Endothelial cell of umbilical vein (primary cell): ENCODE results near the gene LRRC46. TPM values are rescaled to one million over a fixed set of nuclear protein-coding genes. Genes with fewer than 3 reads are reported as not detected.

Source experiments
- BruUV-seq: library from RNA; stranded (reverse); fragments of 400-500 nt; replicated peaks from 2 replicates; lab custom pipeline; 2021; lab: Mats Ljungman, UMichigan
- CTCF ChIA-PET: fragments of 300-600, 350-600 bp; sonication (Branson Sonifier 250); formaldehyde crosslinking; loops from one replicate; lab custom pipeline; 2021; ENCODE audit warnings: antibody characterized with exemption, inconsistent platforms; lab: Charles Lee
- POLR2A ChIA-PET: fragments of 300-600, 350-600 bp; sonication (Branson Sonifier 250); formaldehyde crosslinking; loops from one replicate; lab custom pipeline; 2021; ENCODE audit warnings: antibody characterized with exemption, inconsistent platforms; lab: Charles Lee
- DNase-seq: peaks from one replicate; pipeline ENCODE4 v3.0.0-alpha.2; 2011; ENCODE audit warnings: low read depth, low spot score
- FAIRE-seq: peaks from 2 replicates; lab custom pipeline; 2011; peaks lifted over from hg19 to GRCh38; lab: Jason Lieb, UNC
- H2AFZ ChIP-seq: 2 replicates; pipeline ENCODE4 v1.6.0; 2012; ENCODE audit warnings: low read depth, low read length, control low read depth, inconsistent platforms
- H3K27ac ChIP-seq: 2 replicates; pipeline ENCODE4 v1.5.1; 2011; ENCODE audit warnings: low read depth, mild to moderate bottlenecking, control low read depth, low read length, moderate library complexity; ENCODE audit not compliant: insufficient read depth
- H3K27me3 ChIP-seq, 2 experiments: 2 replicates each; pipeline versions ENCODE4 v1.6.0 to v1.6.1; 2011; ENCODE audit warnings: low read length in 2 of 2, mixed read lengths in 1 of 2; ENCODE audit not compliant: control insufficient read depth in 2 of 2, insufficient read depth in 2 of 2
- H3K36me3 ChIP-seq, 2 experiments: 2 replicates in 1 of 2; 3 replicates in 1 of 2; pipeline ENCODE4 v1.5.1; 2011; ENCODE audit warnings: low read length in 2 of 2, mild to moderate bottlenecking in 1 of 2, moderate library complexity in 1 of 2; ENCODE audit not compliant: control insufficient read depth in 2 of 2, insufficient read depth in 2 of 2; ENCODE audit errors: extremely low read depth in 1 of 2
- H3K4me1 ChIP-seq: 3 replicates; pipeline ENCODE4 v1.5.1; 2011; ENCODE audit warnings: mild to moderate bottlenecking, low read length; ENCODE audit not compliant: control insufficient read depth, insufficient read depth; ENCODE audit errors: extremely low read depth
- H3K4me2 ChIP-seq: 2 replicates; pipeline ENCODE4 v1.6.1; 2011; ENCODE audit warnings: low read length, control low read depth, mixed read lengths; ENCODE audit not compliant: insufficient read depth
- H3K4me3 ChIP-seq, 3 experiments: fragments of 200-600 bp in 1 of 3; sonication (generic), shearing (Covaris generic) in 1 of 3; replicated peaks in 1 of 3; 2 replicates each; pipeline ENCODE4 v1.5.1; 2011 to 2016; ENCODE audit warnings: control low read depth in 3 of 3, low read length in 3 of 3, mild to moderate bottlenecking in 2 of 3, inconsistent platforms in 1 of 3, low read depth in 1 of 3, moderate library complexity in 1 of 3; ENCODE audit not compliant: insufficient read depth in 1 of 3
- H3K79me2 ChIP-seq: 2 replicates; pipeline ENCODE4 v1.6.0; 2012; ENCODE audit warnings: low read length, inconsistent platforms; ENCODE audit not compliant: control insufficient read depth, insufficient read depth
- H3K9ac ChIP-seq: replicated peaks from 2 replicates; pipeline ENCODE3; 2011; ENCODE audit warnings: low read length, control low read depth; ENCODE audit not compliant: insufficient read depth; ENCODE audit errors: extremely low read depth
- H3K9me1 ChIP-seq: replicated peaks from 3 replicates; pipeline ENCODE4 v1.6.0; 2011; ENCODE audit warnings: mild to moderate bottlenecking, low read length; ENCODE audit not compliant: control insufficient read depth, insufficient read depth; ENCODE audit errors: extremely low read depth
- H3K9me3 ChIP-seq: replicated peaks from 2 replicates; pipeline ENCODE4 v1.5.1; 2012; ENCODE audit warnings: low read length, inconsistent platforms; ENCODE audit not compliant: control insufficient read depth, insufficient read depth
- H4K20me1 ChIP-seq: replicated peaks from 2 replicates; pipeline ENCODE3; 2011; ENCODE audit warnings: mild to moderate bottlenecking, low read length; ENCODE audit not compliant: control insufficient read depth, insufficient read depth; ENCODE audit errors: extremely low read depth
- EZH2 ChIP-seq: IDR thresholded peaks from 2 replicates; pipeline ENCODE4 v1.6.1; 2012; ENCODE audit warnings: borderline replicate concordance, low read depth, mild to moderate bottlenecking, moderate library complexity, low read length, inconsistent platforms; ENCODE audit not compliant: severe bottlenecking
- FOS ChIP-seq: IDR thresholded peaks from 2 replicates; pipeline ENCODE4 v1.6.1; 2011; ENCODE audit warnings: mild to moderate bottlenecking, low read length, moderate library complexity, borderline replicate concordance; ENCODE audit not compliant: insufficient read depth
- GATA2 ChIP-seq: IDR thresholded peaks from 2 replicates; pipeline ENCODE4 v1.7.0; 2011; ENCODE audit warnings: low read depth, mild to moderate bottlenecking, moderate library complexity, mixed read lengths, low read length; ENCODE audit not compliant: insufficient read length, insufficient read depth
- JUN ChIP-seq: IDR thresholded peaks from 2 replicates; pipeline ENCODE4 v1.6.1; 2011; ENCODE audit warnings: borderline replicate concordance, low read depth; ENCODE audit not compliant: insufficient read length, insufficient read depth
- MYC ChIP-seq: IDR thresholded peaks from one replicate; pipeline ENCODE4 v1.6.1; 2011; ENCODE audit warnings: mild to moderate bottlenecking, low read depth, low read length
- POLR2A ChIP-seq: IDR thresholded peaks from 2 replicates; pipeline ENCODE4 v1.6.1; 2012; ENCODE audit warnings: low read depth, mild to moderate bottlenecking, control low read depth, low read length
- POLR2AphosphoS5 ChIP-seq: IDR thresholded peaks from 2 replicates; pipeline ENCODE4 v1.6.1; 2012; ENCODE audit warnings: low read depth, mild to moderate bottlenecking, control low read depth, low read length, moderate library complexity; ENCODE audit not compliant: insufficient read depth
- dilution Hi-C: fragments of 300-500 bp; cut with MboI; formaldehyde crosslinking; loops from one replicate; pipeline ENCODE4 v1.15.0; 2019; ENCODE audit warnings: low sequenced_read_pairs; ENCODE audit not compliant: extremely low pct_ligation_motif_present
- intact Hi-C: fragments of 100-400 bp; cut with micrococcal nuclease; formaldehyde crosslinking; loops from one replicate; pipeline ENCODE4 v1.10.0; 2022
- polyA plus RNA-seq, 4 experiments: library from polyadenylated mRNA; depleted of rRNA in 3 of 4; stranded (reverse) in 3 of 4; unstranded in 1 of 4; fragments of >200 nt; gene quantifications; 2 replicates each; pipeline versions ENCODE4 v1.2.1 to v1.2.3, GENCODE V29; 2011 to 2012; ENCODE audit warnings: missing spikeins in 1 of 4
- total RNA-seq: library from RNA; stranded (reverse); gene quantifications from 2 replicates; pipeline ENCODE4 v1.2.3, GENCODE V29; 2021
- TF ChIP-seq, protein P1 (sequence below), 2 donors: IDR thresholded peaks; 1 replicate in 1 of 2; 2 replicates in 1 of 2; pipeline ENCODE4 v1.5.1; 2011; ENCODE audit warnings: low read length in 2 of 2, mild to moderate bottlenecking in 2 of 2, moderate library complexity in 2 of 2, control low read depth in 1 of 2, inconsistent platforms in 1 of 2, low read depth in 1 of 2; ENCODE audit not compliant: insufficient read depth in 1 of 2; ENCODE audit errors: extremely low read depth in 1 of 2
- TF ChIP-seq, protein P2 (sequence below): IDR thresholded peaks from 2 replicates; pipeline ENCODE4 v1.6.1; 2011; ENCODE audit not compliant: insufficient read depth, insufficient read length

The LRRC46 gene
- total and polyA plus RNA-seq, 2 donors (not counting 3 experiments of a cell fraction or from before 2014, with no cell fraction given) = 0.36 to 0.42 TPM

- H3K9ac ChIP-seq = no peak overlapping the region
- no peak for FAIRE-seq
- no peaks in the 10 kb centered on the region for H3K4me1 ChIP-seq
- intact Hi-C loops = no loop called here
- no peak for DNase-seq
- H3K36me3 ChIP-seq = no peaks in the 10 kb centered on the region
- H3K4me3 ChIP-seq = no peak overlapping the region
- no peaks in the 10 kb centered on the region for H3K79me2 ChIP-seq
- peaks cover 44 to 45% of the 10 kb centered on the region in 2 experiments for H3K27me3 ChIP-seq
- H3K9me3 ChIP-seq = no peaks in the 10 kb centered on the region
- no peak overlapping the region for H2AFZ ChIP-seq
- H3K4me2 ChIP-seq = no peak overlapping the region
- POLR2A ChIA-PET = no interaction called here
- TF ChIP-seq POLR2AphosphoS5 (no peak), POLR2A (no peak), JUN (no peak), EZH2 (no peak), GATA2 (no peak), MYC (no peak), FOS (no peak)
- TF ChIP-seq, protein P1, sequence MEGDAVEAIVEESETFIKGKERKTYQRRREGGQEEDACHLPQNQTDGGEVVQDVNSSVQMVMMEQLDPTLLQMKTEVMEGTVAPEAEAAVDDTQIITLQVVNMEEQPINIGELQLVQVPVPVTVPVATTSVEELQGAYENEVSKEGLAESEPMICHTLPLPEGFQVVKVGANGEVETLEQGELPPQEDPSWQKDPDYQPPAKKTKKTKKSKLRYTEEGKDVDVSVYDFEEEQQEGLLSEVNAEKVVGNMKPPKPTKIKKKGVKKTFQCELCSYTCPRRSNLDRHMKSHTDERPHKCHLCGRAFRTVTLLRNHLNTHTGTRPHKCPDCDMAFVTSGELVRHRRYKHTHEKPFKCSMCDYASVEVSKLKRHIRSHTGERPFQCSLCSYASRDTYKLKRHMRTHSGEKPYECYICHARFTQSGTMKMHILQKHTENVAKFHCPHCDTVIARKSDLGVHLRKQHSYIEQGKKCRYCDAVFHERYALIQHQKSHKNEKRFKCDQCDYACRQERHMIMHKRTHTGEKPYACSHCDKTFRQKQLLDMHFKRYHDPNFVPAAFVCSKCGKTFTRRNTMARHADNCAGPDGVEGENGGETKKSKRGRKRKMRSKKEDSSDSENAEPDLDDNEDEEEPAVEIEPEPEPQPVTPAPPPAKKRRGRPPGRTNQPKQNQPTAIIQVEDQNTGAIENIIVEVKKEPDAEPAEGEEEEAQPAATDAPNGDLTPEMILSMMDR (IDR thresholded peaks at IDR 0.05; ENCODE audit: extremely low read depth in 1 of 2, insufficient read depth in 1 of 2, low read depth in 1 of 2, low read length in 2 of 2) = no peak
- TF ChIP-seq, protein P2, sequence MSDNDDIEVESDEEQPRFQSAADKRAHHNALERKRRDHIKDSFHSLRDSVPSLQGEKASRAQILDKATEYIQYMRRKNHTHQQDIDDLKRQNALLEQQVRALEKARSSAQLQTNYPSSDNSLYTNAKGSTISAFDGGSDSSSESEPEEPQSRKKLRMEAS = no peak
- CTCF ChIA-PET = interaction anchor here (1.0 kb wide), 2 partner anchors 14 kb away, joined by 3 read pairs; no protein-coding TSS in a partner anchor
- no peak overlapping the region for H3K27ac ChIP-seq
- no TSS peak for BruUV-seq
- no peaks in the 10 kb centered on the region for H4K20me1 ChIP-seq
- no peaks in the 10 kb centered on the region for H3K9me1 ChIP-seq
- dilution Hi-C loops = no loop called here
Observed at GRCh38 chr17:47875011-47875985, 43.8 kb downstream of the LRRC46 start.
